Vagina (tissue), 2 donors: ENCODE data around the gene UBQLN4.

Source experiments
- CTCF ChIP-seq, 3 experiments: fragments of 450-650 bp in 2 of 3; fragments of 200-600 bp in 1 of 3; sonication (generic) in 1 of 3; IDR thresholded peaks; one replicate each; pipeline ENCODE4 v1.5.1; 2017 to 2019; ENCODE audit warnings: antibody characterized with exemption in 3 of 3, mild to moderate bottlenecking in 2 of 3, moderate library complexity in 2 of 3
- POLR2A ChIP-seq, 2 donors: fragments of 450-650 bp; IDR thresholded peaks; one replicate each; pipeline ENCODE4 v1.6.1; 2017; ENCODE audit warnings: antibody characterized with exemption in 2 of 2, mild to moderate bottlenecking in 2 of 2, moderate library complexity in 2 of 2
- POLR2AphosphoS5 ChIP-seq, 2 donors: sonication (generic); formaldehyde crosslinking; IDR thresholded peaks; one replicate each; pipeline ENCODE4 v1.9.0; 2017; ENCODE audit warnings: antibody characterized with exemption in 2 of 2, mild to moderate bottlenecking in 2 of 2, low read depth in 1 of 2; ENCODE audit not compliant: insufficient read depth in 1 of 2

- TF ChIP-seq CTCF (IDR thresholded peaks at IDR 0.05) = no peak
- no peak for TF ChIP-seq POLR2A (IDR thresholded peaks at IDR 0.05)
- TF ChIP-seq POLR2AphosphoS5 (IDR thresholded peaks at IDR 0.05; ENCODE audit: insufficient read depth in 1 of 2, low read depth in 1 of 2) = no peak
Observed at GRCh38 chr1:156074661-156075060, 21.1 kb upstream of the UBQLN4 start.
